TTC549 (cell line): ENCODE results near the gene MYO1H.

Source experiments
- FAIRE-seq: peaks from 2 replicates; lab custom pipeline; 2012; peaks lifted over from hg19 to GRCh38; lab: Jason Lieb, UNC

The MYO1H gene

GRCh38 chr12:109448707-109449390, 101.1 kb downstream of the MYO1H start:
- no peak for FAIRE-seq

- no peak for FAIRE-seq
These were observed 102.3 kb downstream of the MYO1H start for GRCh38 chr12:109449845-109450532.

DNA sequence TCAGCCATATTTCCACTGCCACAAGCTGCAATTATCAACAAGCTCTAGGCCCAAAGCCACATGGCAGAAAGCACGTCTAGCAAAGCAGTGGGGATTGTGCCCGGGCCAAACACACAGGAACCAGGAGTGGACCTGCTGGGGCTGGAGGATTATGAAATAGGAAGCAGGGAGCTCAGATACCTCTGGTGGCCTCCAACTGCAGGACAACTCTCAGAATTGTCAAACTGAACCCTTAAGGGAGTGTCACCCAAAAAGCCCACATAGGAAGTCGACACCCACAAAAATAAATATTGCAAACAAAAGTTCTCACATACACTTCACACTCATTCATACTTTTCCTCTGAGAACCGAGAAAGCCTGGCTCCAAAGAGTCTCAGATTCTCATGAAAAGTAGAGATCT, 103.3 kb downstream of the MYO1H start:
- FAIRE-seq: no peak

GRCh38 chr12:109451400-109451799, 103.7 kb downstream of the MYO1H start:
- FAIRE-seq: no peak

GRCh38 chr12:109452489-109452888, 104.8 kb downstream of the MYO1H start:
- no peak for FAIRE-seq

- FAIRE-seq: no peak
These were observed 108.0 kb downstream of the MYO1H start for GRCh38 chr12:109455706-109456105.

DNA sequence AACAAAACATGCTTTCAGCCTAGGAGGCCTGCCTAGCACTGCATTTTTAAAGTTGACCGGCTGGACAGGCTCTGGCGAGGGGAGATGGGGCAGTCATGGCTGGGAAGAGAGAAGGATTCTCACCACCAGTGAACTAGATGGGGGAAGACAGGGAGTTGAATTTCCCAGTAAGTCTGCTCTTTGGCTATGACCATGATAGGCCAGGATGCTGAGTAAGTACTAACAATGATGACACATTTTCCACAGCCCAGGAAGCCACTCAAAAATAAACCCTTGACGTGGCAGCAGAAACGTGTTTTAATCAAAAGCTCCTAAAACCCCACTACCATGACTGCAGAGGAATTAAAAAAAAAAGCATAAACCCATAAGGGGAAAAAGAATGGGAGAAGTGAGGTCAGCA, 110.4 kb downstream of the MYO1H start:
- FAIRE-seq: no peak

DNA sequence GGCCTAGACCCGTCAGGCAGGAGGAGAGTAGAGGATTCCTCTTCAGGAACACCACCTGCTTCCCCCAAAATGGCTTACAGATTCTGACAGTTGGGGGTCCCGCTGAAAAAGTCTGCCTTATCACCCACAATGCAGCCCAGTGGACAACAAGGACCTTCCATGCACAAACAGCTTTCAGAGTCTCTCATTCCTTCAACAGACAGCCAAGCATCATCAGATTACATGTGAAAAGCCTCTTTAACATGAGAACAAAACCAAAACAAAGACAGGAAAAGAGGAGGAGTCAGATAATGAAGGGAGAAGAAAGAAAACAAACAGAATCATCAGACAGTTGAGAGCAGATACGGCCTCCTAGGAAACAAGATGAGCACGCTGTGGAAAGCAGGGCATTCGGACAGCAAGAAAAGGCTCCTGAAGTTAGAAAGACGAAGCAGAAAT, 111.1 kb downstream of the MYO1H start:
- no peak for FAIRE-seq

- FAIRE-seq: no peak
These were observed 111.5 kb downstream of the MYO1H start for GRCh38 chr12:109459247-109459646.

GRCh38 chr12:109460538-109460937, 112.8 kb downstream of the MYO1H start:
- no peak for FAIRE-seq

DNA sequence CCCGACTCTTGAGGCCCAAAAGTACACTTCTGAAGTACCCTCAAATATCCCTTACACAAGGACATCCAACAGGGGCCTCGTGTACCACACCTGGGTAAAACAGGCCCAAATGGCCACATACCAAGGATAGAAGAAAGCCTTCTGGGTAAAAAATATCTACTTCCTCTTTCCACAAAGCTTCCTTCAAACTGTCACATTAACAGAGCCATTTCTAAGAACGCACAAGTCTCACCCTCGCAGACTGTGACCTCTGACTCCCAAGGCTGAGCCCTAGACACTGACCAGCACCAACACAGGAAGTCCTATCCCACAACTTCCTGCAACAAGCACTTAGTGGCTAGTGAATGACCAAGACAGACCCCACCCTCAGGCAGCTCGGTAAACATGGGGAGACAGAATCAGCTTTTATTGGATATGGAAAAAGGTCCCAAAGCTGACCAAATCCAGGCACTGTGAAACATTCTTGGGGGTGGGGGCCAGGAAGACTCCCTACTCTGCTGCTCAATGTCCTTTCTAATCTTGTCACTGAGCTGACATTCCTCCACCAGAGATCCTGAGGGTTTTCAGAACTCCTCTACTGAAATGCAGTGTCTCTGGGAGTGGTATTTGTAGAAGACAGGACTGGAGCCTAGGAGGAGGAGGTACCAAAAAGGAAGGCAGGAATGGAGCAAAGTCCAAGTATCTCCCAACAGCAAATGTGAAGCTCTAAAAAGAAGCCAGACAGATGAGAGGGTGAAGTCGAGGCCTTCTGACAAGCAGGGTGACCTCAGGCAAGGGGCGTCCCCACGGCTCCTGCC, 113.5 kb downstream of the MYO1H start:
- no peak for FAIRE-seq

DNA sequence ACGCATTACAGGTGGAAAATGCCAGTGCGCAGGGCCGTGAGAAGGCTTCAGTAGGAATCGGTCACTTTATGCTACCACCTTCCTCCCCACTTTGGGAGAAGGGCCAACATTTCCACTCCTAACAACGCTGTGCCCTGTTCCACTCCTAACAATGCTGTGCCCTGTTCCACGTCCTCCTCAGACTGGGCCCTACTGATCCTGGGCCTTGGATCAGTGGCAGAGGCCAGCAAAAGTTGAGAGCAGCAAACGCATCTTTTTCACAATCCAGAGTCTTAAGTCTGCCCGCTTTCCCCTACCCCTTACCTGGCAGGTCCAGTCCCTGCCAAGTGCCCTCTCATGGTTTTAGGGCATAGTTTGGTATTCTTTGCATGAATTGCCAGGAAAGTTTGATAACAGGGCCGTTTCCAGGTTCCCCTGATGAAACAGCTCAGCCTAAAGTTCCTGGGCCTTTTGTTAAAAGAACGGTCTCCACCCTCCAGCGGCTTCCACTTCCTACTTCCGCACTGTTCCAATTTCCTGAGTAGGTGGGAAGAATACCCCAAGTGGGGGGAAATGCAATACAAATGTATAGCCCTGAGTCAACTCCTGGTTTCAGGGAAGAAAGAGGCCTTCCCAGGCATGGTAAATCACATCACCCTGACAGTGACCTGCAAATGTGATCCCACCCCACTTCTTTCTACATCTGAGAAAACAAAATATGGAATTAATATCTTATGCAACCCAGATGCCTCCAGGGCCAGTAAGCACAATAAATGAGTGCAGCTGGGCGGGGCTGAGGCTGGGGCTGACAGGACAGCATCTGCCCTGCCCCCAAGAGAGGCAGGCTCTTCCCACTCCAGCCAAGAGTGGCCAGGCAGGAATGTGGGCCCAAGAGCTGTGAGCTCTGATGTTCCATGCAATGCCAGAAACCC, 114.4 kb downstream of the MYO1H start:
- FAIRE-seq: no peak

DNA sequence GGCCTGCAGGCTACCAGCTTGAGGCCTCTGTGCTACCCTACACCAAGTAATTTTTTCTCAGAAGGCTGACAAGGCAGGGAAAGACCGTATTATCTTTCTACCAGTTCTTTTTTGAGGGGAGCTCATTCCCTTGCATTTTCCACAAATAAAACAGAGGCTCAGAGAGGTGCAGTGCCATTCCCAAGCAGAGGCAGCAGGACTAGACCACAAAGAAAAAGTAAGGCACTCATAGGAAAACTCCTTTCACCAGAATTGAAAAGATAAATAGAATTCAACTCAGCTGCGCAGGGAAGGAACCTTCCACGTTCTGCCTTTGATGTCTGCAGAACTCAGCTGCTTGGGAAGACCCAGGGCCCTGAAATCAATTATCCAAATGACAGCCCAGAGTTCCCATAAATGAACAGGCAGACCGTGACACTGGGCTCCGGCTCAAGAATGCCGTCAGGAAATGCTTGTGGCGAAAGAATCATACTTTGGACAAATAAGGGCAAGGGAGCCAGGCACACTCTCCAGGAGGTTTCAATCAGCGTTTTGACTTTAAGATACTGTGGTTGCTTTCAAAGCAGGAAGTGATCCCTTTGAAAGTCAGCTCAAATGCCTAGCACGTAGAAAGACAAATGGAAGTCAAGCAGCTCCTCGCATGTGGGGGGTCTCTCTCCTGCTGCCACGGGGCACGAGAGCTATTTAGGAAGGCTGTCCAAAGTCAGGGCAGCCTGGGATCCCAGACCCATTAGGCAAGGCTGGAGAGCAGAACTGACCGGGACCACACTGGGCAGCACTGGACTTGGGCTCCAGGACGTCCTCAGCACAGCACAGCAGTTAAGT, 115.4 kb downstream of the MYO1H start:
- no peak for FAIRE-seq

- FAIRE-seq: no peak
These were observed 116.1 kb downstream of the MYO1H start for GRCh38 chr12:109463756-109464155.

DNA sequence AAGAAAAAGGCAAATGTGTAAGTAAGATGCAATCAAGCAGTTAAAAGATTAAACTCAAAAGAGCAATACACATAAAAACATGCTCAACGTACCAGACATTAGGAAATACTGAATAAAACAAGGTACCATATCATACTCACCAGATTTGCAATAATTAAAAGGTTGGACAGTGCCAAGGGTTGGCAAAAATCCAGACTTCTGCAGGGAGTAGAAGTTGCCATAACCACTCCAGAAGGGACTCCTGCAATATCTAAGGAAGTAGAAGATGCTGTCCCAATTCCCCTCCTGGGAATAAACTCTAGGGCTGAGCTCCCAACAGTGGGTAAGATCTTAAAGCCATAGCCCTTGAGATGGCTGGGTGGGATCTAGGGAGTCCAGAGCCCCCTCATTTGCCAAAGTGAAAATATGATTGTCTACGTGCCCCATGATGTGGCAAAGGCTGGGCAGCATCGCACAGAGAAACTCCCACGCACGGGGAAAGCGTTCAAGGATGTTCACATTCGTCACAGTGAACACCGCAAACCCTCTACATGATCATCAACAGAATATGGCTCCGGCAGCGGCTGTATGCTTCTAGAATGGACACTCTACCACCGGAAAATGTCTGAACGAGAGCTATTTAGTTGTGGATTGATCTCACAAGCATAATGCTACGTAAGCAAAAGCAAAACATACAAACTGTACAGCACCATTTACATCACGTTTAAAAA, 117.1 kb downstream of the MYO1H start:
- no peak for FAIRE-seq

DNA sequence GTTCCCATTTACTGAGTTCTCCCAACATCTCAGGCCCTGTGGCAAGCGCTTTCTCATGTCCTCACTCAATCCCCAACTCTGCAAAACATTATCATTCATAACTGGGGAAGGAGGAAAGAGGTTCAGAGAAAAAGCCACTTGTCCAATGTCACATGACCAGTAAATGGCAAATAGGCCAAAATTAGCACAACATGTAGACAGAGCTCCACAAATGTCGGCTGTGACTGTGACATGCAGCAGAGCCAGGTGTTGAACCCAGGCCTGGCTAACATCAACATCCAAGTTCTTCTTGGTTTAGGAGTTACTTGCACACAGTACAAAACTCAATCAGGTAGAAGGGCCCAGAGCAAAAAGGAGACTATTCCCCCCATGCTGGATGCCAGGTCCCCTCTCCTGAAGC, 118.6 kb downstream of the MYO1H start:
- FAIRE-seq: no peak

DNA sequence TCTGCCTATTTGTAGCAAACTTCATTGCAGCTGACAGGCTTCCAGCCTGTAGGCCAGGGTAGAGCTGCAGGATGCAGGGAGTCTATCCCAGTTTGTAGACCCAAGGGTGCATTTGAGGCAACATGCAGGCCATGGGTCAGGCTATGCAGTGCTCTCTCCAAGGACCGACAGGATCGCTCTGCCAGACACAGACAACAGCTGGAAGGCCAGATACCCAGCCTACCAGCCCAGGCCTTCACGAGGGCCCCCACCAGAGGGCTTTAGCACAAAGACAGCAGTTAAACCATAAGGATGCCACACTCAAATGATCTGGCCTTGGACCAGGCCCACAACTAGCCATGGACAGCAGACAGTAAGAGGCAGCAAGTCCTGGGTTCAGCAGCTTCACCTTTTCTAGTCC, 119.1 kb downstream of the MYO1H start:
- FAIRE-seq: no peak

- no peak for FAIRE-seq
These were observed 120.4 kb downstream of the MYO1H start for GRCh38 chr12:109467978-109468676.

DNA sequence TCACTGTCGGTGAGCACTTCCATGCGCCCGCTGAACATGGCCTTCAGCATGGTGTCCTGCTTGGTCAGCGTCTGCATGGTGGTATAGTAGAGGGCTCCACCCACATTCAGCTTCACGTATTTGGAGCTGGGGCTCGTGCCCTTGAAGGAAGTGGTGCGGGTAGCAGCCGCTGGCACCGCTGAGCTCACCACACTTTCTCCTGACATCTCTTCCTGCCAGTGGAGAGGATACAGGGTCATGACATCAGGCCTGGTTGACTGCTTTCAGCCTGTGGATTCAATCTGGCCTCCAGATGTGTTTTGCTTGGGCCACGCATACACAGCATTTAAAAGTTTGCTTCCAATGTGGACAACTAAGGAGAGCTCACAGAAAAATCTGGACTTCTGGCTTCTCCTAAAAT, 121.8 kb downstream of the MYO1H start:
- no peak for FAIRE-seq

- FAIRE-seq: no peak
These were observed 125.3 kb downstream of the MYO1H start for GRCh38 chr12:109473006-109473405.
